ENCODE measurements around the gene ITGAE.
A peak's percentile ranks its signal among the peaks of the same experiment; 100 is the strongest.
"Not testable (repeated sequence)": the region's sequence is repeated elsewhere in the genome, so short reads cannot be mapped to it uniquely, and the experiment has no call there.

Gene ITGAE

GRCh38 chr17:3794152-3794551 is 6.8 kb downstream of the ITGAE start:
- not testable (repeated sequence) for DNase-seq

- DNase-seq, result not testable (repeated sequence)
These were observed 7.7 kb downstream of the ITGAE start for GRCh38 chr17:3793258-3793657.

GRCh38 chr17:3792481-3792880 is 8.5 kb downstream of the ITGAE start:
- no peak for DNase-seq

GRCh38 chr17:3788200-3788599 is 12.8 kb downstream of the ITGAE start:
- peak in 1 of 5 donors; percentile 56 for DNase-seq

GRCh38 chr17:3785323-3785722 is 15.7 kb downstream of the ITGAE start:
- DNase-seq, result not testable (repeated sequence)

GRCh38 chr17:3782751-3783150 is 18.2 kb downstream of the ITGAE start:
- DNase-seq, result no peak

- no peak for DNase-seq
These were observed 20.0 kb downstream of the ITGAE start for GRCh38 chr17:3780986-3781385.

GRCh38 chr17:3777366-3778120 is 23.4 kb downstream of the ITGAE start:
- no peak for DNase-seq

- DNase-seq, result no peak
These were observed 27.0 kb downstream of the ITGAE start for GRCh38 chr17:3773966-3774365.

GRCh38 chr17:3773511-3773910 is 27.5 kb downstream of the ITGAE start:
- DNase-seq, result no peak

- no peak for DNase-seq
These were observed 28.2 kb downstream of the ITGAE start for GRCh38 chr17:3772764-3773163.

- DNase-seq, result no peak
These were observed 29.8 kb downstream of the ITGAE start for GRCh38 chr17:3771140-3771539.

GRCh38 chr17:3770466-3770865 is 30.5 kb downstream of the ITGAE start:
- no peak for DNase-seq

GRCh38 chr17:3768769-3769168 is 32.2 kb downstream of the ITGAE start:
- DNase-seq, result no peak

- no peak for DNase-seq
These were observed 32.6 kb downstream of the ITGAE start for GRCh38 chr17:3768341-3768740.

GRCh38 chr17:3766779-3767178 is 34.2 kb downstream of the ITGAE start:
- peak in 1 of 5 donors; percentile 75 for DNase-seq

GRCh38 chr17:3765981-3766380 is 35.0 kb downstream of the ITGAE start:
- no peak for DNase-seq

- DNase-seq, result peak in 1 of 5 donors; percentile 30
These were observed 37.2 kb downstream of the ITGAE start for GRCh38 chr17:3763777-3764170.

GRCh38 chr17:3762922-3763776 is 37.8 kb downstream of the ITGAE start:
- peak in 1 of 5 donors; percentile 95 for DNase-seq

GRCh38 chr17:3761918-3762380 is 39.0 kb downstream of the ITGAE start:
- no peak for DNase-seq

- no peak for DNase-seq
These were observed 39.7 kb downstream of the ITGAE start for GRCh38 chr17:3761036-3761917.

GRCh38 chr17:3759597-3760216 is 41.3 kb downstream of the ITGAE start:
- DNase-seq, result no peak

All from T-helper 1 cell (primary cell).